Astrocyte of the spinal cord (primary cell): ENCODE results near the gene ID2.

Source experiments
- DNase-seq: peaks from one replicate; pipeline ENCODE4 v3.0.0; 2011; ENCODE audit warnings: low read depth, low spot score
- H3K4me3 ChIP-seq: 2 replicates; pipeline ENCODE4 v1.5.1; 2011; ENCODE audit warnings: low read depth, mild to moderate bottlenecking, low read length, moderate library complexity
- in situ Hi-C: cut with HindIII; loops from 2 replicates; pipeline ENCODE4 v1.10.0; 2017; ENCODE audit warnings: low sequenced_read_pairs
- TF ChIP-seq, protein P1 (sequence below): IDR thresholded peaks from 2 replicates; pipeline ENCODE4 v1.5.1; 2012; ENCODE audit warnings: low read depth, mild to moderate bottlenecking, low read length, inconsistent platforms

Gene ID2

DNA sequence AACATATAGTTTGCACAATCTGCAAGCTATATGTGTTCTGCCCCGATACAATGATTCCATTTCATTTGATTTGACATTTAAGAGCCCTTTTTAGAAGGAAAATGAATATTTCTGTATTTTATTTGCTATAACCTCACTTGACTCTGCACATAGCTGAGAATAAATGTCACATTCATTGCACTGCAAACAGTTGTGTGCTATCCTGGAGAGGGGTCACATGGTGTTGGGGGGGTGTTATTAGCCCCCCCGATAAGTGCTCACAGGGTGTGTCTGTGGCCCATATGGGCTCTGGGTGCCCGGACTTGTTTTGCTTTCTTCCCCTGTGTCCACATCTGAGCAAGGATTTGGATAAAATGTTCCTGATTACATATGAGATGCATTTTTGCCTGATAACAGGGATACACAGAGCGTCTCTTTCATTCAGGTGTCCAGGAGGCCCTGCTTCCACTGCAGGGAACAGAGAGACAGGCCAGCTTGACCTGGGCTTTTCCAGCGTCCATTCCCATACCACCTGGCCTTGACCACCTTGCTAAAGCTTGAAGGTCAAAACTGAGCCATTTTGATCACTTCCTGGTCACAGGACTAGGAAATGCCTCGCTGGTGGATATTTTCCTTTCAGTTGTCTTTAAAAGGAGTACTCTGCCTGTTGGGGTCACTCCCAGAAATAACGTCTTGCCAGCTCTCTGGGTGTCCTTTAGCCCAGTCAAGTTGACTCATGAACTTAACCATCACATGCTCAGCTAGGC, 38.4 kb upstream of the ID2 start:
- no peak for DNase-seq
- in situ Hi-C loops: no loop called here
- H3K4me3 ChIP-seq: no peak overlapping the region
- TF ChIP-seq, protein P1, sequence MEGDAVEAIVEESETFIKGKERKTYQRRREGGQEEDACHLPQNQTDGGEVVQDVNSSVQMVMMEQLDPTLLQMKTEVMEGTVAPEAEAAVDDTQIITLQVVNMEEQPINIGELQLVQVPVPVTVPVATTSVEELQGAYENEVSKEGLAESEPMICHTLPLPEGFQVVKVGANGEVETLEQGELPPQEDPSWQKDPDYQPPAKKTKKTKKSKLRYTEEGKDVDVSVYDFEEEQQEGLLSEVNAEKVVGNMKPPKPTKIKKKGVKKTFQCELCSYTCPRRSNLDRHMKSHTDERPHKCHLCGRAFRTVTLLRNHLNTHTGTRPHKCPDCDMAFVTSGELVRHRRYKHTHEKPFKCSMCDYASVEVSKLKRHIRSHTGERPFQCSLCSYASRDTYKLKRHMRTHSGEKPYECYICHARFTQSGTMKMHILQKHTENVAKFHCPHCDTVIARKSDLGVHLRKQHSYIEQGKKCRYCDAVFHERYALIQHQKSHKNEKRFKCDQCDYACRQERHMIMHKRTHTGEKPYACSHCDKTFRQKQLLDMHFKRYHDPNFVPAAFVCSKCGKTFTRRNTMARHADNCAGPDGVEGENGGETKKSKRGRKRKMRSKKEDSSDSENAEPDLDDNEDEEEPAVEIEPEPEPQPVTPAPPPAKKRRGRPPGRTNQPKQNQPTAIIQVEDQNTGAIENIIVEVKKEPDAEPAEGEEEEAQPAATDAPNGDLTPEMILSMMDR: no peak

DNA sequence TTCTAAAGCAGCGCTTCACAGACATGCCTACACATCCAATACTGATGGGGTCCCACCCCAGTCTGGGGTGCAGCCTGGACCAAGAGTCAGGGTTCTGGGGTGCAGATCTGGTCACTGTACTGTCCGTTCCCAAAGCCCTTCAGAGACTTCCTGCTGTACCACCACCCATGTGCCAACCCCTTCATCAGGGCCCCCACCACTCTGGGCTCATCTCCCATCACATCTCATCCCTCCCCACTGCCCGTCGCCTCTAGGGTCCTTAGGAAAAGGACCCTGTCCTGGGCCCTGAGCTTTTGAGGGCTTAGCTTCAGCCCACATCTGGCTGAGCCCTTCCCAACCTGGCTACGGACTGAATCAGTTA, 37.9 kb upstream of the ID2 start:
- DNase-seq: no peak
- in situ Hi-C loops: no loop called here
- no peak overlapping the region for H3K4me3 ChIP-seq
- TF ChIP-seq, protein P1: no peak

DNA sequence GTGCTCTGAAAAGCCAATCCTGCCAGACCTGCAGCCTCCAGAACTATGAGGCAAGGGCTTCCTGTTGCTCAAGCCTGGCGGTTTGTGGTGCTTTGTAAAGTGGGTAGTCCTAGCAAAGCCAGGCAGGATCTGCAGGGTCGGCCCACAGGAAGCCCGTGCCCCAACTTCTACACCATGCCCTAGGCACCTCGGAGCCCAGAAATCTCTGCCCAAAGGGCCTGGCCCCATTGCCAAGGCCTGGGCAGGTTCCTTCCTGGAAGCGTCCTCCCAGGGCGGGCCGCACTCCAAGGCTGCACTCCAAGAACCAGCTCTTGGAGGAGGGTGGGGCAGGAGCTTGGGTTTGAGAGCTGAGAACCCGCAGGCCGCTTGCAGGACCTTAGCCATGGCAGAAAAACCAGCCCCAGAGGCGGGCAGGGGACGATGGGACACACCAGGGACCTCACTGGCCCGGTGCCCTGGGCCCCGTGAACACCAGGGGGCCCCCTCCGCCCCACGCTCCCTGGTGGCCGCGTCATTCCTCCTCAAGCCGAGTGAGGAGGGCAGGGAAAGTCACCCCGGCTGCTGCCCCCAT, 37.2 kb upstream of the ID2 start:
- no peak for DNase-seq
- H3K4me3 ChIP-seq: no peak overlapping the region
- TF ChIP-seq, protein P1: no peak
- in situ Hi-C loops: no loop called here

DNA sequence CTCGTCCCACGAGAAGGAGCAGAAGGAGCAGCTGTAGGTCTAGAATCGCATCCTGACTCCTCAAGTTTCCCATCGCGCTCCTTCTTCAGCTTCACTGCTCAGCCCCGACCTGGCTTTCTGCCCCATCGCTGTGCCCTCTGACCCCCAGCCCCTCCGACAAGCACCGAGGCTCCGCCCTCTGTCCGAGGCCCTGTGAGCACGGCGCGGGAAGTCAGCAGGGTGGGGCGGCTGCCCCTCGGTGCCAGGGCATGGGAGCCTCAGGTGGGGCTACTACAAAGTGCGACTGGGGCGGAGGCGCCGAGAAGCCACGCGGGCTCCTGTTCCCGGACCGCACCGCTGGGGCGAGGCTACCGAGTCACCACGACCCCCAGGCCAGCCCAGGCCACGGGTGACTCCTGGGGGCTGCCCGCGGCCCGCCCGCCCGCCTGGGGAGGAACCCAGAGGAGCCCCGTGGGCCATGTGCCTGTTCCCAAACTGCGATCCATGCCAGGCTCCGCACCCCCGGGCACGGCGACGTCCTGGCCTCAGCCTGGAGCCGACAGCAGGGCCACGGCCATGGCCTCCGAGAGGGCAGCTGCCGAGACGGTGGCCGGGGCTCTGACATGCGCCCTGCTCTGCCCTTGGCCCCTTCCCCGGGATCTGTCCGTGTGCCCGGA, 36.6 kb upstream of the ID2 start:
- no peak for DNase-seq
- TF ChIP-seq, protein P1: no peak
- in situ Hi-C loops: no loop called here

DNA sequence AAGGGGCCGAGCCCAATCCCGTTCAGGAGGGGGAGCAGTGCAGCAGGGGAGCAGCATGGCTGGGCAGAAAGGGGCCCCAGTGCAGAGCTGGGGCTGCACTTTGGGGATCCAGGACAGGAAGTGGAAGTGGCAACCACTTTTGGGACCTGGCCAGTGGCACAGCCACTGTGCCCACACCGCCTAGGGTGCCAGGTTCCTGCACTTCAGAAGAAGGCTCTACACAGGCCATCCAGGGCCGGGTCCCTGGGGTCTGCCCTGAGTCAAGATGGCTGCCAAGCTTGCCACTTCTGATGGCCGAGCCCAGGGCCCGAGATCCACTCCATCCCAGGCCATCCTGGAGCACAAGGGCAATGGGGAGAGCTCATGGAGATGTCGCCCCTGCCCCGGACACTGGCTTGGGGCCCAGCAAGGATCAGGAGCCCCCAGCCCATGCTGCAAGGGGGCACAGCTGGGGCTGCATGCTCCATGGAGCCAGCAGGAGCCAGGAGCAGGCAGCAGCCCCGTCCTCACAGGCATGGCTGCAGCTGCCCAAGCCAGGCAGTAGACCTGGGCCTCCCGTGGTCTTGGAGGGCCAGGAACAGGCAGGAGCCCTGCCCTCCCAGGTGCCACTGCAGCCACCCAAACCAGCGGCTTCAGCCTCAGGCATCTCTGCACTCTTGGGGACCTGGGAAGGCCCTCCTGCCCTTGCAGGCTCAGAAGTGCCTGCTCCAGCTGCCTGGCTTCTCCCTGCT, 35.0 kb upstream of the ID2 start:
- in situ Hi-C loops: no loop called here
- TF ChIP-seq, protein P1: no peak
- DNase-seq: no peak
- no peak overlapping the region for H3K4me3 ChIP-seq

More for the DNA sequence above, 36.6 kb upstream of the ID2 start:
- no peak overlapping the region for H3K4me3 ChIP-seq

DNA sequence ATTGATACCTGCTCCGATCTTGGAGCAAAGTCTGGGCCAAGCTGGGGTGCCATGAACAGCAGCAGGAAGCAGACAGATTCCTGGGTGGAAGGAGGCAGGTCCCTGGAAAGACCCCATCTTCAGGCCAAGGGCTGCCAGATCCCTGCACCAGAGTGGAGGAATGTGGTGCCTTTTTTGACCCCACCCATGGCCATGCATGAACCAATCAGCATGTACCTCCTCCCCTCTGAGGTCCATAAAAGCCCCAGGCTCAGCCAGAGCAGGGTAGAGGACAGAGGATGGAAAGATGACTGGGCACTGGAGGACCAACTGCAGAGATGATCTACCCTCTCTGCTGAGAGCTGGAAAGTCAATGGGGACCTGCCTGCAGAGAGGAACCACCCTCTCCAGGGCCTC, 34.4 kb upstream of the ID2 start:
- TF ChIP-seq, protein P1: no peak
- in situ Hi-C loops: no loop called here
- no peak for DNase-seq
- H3K4me3 ChIP-seq: no peak overlapping the region
